Activated T-cell treated with anti-CD3 and anti-CD28 coated beads for 4 hours (primary cell): ENCODE measurements around the gene TRAPPC8.
"Not testable (repeated sequence)": the region's sequence is repeated elsewhere in the genome, so short reads cannot be mapped to it uniquely, and the experiment has no call there.

Experiments used
- DNase-seq: peaks from one replicate; pipeline ENCODE4 v3.0.0-alpha.2; 2020

Gene TRAPPC8

DNA sequence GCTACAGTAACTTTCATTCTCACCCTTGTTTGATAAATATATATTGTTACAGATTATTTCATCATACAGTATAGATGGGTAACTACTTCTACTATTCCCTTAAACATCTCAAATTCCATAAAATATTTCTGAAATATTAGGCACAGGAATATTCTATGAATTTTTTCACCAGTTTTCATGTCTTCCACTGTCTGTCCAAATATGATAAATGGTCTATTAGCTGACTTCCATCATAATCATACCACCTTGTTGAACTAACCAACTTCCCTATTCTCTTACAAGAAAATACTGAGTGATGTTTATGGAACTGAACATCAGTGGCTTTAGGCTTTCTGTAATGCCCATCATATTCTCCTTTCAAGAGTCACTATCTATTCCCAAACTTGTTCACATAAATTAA is 82.4 kb downstream of the TRAPPC8 start:
- DNase-seq, result no peak

DNA sequence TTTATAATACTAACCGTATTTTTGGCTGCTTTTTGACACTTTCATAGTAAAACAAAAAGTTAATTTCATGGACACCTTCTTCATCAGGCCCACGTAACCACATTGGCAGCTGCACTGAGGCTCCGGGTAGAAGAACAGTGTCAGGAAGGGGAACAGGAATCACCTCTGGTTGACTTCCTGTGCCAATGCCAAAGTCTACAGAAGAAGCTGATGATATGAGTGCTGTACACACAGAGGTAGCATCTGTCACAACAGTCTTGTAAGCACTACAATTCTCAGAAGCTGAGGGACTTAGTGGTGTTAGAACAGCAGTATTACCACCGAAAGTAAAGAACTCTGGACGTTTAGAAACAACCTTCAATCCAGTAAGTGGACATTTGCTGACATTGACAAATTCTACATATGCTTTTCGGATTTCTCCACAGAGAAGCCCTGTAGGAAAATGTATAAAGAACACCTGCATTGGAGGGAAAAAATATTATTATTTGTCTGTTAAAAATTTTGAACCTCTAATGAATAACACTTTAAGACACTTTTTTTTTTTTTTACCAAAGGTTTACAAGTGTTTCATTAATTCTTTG is 85.3 kb downstream of the TRAPPC8 start:
- no peak for DNase-seq

DNA sequence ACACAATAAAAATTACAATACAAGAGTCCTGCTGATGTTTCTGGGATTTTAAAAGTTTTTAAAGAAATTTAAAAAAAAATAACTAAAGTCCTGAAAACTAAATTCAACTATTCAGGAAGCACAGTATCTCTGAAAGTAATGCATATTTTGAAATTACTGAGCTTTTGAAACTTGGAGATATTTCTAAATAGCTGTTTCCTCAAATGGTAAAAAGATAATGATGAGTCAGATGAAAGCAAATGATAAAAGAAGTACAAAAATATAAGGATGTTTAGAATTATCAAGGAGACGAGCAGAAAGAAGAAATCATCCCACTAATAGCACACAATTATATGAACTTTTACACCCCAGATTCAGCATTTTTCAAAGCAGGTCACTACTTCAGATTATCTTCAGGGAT is 92.1 kb downstream of the TRAPPC8 start:
- DNase-seq, result no peak

DNA sequence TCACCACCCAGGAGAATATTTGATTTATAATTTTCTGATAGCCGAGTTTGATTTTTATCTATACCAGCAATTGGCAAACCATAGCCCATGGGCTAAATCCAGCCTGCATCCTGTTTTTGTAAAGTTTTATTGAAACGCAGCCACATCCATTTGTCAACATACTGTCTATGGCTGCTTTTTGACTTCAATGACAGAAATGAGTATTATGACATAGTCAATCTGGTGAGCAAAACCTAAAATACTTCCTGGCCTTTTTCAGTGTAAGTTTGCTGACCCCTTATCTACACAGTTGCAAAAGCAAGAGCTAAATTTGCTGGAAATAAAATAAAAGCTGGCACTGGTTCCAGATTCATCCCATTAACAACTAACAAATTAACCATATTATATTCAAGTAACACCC is 102.4 kb downstream of the TRAPPC8 start:
- no peak for DNase-seq

DNA sequence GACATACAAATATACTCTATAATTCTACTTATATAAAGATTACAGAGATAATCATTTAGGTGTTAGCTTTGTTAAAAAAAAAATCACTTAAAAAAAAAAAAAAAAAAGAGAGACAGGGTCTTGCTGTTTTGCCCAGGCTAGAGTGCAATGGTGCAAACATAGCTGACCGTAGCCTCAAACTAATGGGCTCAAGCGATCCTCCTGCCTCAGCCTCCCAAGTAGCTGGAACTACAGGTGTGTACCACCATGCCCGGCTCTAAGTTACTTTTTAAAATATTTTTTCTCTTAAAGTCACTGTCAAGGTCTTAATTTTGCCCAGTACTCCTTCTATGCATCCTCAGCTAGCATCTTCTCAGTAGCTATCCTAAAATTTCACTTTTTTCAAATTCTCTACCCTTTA is 105.0 kb downstream of the TRAPPC8 start:
- no peak for DNase-seq

DNA sequence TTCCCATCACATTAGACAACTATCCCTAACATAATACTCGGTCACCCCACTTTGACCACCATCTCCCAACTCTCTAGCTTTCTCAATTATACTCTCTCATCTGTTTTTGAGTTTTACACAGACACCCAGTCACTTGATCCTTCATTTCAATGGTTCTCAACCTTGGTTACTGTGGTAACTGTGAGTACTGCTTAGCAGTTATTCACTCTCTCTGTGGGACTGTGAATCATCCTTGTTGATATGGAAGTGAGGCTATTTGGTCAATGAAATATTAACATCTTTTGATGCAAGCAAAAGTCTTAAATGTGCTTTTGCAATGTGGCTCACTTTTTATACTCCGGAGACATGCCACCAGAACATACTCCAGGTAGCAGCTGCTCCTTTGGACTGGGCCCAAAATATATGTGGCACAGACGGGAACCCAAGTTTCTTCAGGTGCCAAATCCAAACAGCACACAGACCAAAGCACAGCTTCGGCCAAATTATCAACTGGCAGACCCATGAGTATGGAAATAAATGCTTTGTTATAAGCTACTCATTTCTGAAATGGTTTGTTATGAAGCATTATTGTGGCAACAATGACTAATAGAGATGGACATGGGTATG is 107.3 kb downstream of the TRAPPC8 start:
- DNase-seq, result no peak

DNA sequence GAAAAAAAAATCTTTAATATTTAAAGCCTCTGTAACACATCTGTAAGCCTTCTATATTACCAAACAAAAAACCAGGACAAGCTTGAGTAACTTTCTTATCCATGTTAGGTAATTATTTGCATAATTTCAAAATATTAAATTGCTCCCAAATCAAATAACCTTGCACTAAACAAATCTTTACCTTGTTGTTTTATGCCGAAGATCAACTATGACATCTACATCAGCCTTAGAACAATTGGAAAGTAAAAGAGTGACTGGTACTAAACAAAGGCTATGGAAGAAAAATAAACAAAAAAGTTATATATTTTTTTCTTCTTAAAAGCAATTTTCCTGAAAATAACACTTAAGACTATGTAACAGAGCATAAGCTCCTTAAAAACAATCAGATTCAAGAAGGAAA is 111.0 kb downstream of the TRAPPC8 start:
- DNase-seq, result no peak

DNA sequence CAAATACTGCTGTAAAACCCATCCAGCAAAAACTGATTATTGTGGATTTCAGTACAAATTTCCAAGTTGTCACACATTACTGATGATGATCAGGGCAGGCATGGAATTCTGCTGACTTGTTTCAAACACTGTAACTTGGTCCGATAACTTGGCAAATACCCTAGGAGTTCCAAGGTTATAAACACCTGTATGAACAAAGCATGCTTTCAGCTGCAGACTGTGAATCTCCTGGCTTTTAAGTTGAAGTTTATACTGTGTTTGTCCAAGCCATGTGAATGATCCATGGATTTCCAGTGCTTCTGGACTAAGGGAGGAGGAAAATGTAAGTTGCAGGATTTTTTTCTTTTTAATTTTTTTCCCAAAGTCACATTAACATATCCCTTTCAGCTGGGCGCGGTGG is 112.2 kb downstream of the TRAPPC8 start:
- no peak for DNase-seq

DNA sequence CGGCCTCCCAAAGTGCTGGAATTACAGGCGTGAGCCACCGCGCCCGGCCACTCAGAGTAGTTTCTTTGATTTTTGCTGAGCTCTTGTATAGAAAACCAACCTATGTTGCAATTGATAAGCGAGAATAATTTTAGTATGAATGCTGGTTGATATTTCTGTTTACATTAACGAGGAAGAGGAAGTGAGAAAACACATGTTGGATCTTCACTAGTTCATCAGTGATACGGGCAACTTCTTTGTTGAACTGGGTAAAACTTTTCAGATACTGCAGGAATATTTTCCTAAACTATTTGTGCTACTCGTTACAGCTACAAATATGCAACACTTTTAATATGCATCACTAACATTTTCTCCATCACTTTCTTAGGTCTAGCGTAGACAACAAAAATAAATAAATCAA is 114.3 kb downstream of the TRAPPC8 start:
- no peak for DNase-seq

DNA sequence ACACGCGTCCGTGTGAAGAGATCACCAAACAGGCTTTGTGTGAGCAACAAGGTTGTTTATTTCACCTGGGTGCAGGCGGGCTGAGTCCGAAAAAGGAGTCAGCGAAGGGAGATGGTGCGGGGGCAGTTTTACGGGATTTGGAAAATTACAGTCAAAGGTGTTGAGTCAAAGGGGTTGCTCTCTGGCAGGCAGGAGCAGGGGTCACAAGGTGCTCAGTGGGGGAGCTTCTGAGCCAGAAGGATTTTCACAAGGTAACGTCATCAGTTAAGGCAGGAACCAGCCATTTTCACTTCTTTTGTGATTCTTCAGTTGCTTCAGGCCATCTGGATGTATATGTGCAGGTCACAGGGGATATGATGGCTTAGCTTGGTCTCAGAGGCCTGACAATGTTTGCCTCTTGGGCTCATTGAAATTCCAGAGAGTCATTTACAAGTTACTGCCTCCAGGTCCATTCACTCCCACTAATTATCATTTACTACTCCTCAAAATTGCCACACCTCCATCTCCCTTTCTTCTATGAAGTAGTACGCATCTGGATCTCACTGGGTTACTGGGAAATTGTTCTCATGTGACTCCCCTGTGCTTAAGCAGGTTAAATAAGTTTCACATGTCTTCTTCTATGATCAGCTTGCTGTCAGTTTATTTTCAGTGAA is 116.1 kb downstream of the TRAPPC8 start:
- DNase-seq, result not testable (repeated sequence)

DNA sequence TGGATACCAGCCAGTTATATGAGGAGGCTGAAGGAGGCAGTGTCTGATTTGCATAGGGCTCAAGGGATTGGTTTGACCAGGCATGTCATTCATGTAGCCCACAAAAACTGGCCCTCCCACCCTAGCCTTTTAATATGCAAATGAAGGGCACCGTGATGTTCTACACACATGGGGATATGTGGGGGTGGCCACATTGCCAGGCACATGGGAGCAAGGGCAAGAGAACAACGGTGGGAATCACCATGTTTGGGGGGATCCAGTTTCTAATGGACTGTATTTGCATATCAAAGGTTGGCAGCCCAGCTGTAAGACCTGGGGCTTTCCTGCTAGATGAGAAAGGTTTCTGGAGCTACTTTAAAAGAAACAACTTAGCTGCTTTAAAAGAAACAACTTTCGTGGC is 117.2 kb downstream of the TRAPPC8 start:
- DNase-seq, result no peak

DNA sequence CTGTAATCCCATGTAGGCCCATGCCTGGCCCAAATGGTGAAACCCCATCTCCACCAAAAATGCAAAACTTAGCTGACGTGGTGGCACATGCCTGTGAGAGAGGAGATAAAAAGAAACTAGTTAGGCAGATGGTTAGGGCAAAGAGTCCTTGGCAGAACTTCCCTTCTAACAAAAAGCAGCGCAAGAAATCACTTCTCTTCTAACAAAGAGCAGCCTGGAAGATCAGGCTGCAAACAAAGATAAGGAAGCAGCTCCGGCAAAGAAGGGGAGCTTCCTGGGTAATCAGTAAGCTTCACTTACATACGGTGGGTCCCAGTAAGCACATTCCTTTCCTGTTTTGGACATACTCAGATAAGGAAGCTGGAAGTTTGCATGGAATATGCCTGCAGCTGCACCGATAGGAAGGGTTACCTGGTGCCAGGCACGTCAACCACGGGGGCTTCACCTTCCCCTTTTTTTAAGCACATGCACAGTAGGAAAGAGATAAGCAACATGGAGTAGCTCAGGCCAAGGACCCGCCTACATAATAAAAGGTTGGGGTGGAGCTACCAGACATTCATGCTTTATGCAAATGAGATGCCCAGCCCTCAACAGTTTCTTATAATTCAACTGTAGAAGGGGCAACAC is 121.3 kb downstream of the TRAPPC8 start:
- DNase-seq, result no peak

DNA sequence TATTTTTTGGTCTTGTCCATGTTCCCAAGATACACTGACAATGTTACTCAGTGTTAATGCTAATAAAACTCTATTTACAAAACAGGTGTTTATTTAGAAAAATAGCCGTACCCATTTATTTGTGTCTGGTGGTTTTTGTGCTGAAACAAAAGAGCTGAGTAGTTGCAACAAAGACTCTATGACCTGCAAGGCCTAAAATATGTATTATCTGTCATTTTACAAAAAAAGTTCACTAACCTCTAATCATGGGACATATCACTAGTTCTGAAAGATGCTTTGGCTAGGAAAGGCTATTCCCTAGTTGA is 123.1 kb downstream of the TRAPPC8 start:
- DNase-seq, result no peak

DNA sequence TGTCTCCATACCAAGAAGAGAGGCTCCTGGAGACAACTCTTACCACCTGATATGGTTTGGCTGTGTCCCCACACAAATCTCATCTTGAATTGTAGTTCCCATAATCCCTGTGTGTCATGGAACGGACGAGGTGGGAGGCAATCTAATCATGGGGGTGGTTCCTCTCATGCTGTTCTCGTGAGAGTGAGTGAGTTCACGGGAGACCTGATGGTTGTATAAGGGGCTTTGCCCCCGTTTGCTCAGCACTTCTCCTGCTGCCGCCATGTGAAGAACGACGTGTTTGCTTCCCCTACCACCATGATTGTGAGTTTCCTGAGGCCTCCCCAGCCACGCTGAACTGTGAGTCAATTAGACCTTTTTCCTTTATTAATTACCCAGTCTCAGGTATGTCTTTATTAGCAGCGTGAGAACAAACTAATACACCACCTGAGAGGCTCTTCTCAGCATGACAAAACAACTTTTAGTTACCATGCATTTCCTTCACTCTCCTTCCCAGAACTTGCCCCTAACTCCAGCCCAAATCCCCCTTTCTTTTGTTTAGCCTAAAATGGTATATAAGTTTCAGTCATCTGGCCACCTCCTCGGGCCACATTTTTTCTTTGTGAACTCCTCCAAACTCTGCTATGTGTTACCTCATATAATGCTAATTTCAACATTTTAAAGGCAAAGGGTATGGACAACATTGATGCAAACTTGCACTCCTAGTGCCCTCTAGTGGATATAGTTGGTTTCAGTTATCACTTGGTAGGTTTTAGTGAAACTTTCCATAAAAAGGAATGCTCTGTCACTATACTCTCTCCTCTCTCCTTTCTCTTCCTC is 123.6 kb downstream of the TRAPPC8 start:
- no peak for DNase-seq

DNA sequence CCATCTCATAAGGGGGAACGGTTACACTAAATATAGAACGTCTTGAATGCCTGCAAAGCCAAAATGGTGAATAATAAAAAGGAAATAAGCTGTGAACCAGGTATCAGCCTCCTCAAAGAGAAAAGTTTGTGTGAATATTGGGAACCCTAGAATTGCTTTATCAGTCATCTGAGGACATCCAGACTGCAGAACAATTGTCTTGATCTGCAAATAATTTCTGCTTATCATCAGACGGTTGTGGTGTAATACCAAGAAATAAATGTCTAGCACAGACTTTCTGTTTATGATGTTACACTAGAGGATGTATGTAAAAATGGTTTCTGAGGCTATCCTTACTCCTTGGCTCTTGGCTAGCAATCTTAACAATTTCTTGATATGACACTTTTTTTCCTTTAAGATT is 128.8 kb downstream of the TRAPPC8 start:
- DNase-seq, result no peak

DNA sequence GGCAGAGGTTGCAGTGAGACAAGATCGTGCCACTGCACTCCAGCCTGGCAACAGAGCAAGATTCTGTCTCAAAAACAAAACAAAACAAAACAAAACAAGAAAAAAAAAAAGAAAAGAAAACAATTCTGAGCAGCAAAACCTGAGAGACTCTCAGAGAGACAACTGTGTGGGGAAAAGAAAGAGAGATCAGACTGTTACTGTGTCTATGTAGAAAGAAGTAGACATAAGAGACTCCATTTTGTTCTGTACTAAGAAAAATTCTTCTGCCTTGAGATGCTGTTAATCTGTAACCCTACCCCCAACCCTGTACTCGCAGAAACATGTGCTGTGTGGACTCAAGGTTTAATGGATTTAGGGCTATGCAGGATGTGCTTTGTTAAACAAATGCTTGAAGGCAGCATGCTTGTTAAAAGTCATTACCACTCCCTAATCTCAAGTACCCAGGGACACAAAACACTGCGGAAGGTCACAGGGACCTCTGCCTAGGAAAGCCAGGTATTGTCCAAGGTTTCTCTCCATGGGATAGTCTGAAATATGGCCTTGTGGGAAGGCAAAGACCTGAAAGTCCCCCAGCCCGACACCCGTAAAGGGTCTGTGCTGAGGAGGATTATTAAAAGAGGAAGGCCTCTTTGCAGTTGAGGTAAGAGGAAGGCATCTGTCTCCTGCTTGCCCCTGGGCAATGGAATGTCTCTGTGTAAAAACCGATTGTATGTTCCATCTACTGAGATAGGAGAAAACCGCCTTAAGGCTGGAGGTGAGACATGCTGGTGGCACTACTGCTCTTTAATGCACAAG is 132.4 kb downstream of the TRAPPC8 start:
- not testable (repeated sequence) for DNase-seq

DNA sequence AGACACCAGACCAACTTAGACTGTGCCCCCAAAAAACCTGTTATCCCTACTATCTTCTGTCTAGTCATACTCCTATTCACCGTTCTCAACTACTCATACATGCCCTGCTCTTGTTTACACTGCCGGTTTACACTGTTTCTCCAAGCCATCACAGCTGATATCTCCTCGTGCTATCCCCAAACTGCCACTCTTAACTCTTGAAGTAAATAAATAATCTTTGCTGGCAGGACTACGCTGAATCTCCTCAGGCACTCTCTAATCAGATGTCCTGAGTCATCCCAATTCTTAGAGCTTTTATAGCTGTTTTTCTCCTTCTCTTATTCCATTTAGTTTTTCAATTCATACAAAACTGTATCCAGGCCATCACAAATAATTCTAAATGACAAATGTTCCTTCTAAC is 133.9 kb downstream of the TRAPPC8 start:
- not testable (repeated sequence) for DNase-seq

DNA sequence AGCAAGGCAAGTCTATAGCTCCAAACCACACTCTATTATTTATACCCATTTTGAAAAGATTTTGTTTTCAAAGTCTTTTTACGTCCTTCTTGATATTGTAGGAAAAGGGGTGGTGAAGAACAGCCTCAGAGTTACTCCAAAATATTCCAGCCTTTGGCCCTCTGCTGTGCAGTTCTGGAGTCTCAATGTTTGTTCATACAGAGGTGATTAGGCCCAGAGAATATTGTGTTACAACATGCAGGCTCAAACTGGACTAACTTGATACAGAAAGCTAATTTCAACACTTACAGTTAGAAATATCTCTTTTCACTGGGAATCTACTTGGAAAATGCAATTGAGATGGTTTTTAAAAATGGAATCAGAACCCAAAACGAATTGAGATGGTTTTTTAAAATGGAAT is 141.8 kb downstream of the TRAPPC8 start:
- no peak for DNase-seq

DNA sequence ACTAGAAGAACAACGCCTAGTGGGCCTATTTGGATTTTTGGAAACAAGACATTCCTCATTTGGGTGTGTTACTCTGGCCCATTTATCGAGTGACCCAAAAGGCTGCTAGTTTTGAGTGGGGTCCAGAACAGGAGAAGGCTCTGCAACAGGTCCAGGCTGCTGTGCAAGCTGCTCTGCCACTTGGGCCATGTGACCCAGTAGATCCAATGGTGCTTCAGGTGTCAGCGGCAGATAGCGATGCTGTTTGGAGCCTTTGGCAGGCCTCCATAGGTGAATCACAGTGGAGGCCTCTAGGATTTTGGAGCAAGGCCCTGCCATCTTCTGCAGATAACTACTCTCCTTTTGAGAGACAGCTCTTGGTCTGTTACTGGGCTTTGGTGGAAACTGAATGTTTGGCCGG is 143.7 kb downstream of the TRAPPC8 start:
- not testable (repeated sequence) for DNase-seq

DNA sequence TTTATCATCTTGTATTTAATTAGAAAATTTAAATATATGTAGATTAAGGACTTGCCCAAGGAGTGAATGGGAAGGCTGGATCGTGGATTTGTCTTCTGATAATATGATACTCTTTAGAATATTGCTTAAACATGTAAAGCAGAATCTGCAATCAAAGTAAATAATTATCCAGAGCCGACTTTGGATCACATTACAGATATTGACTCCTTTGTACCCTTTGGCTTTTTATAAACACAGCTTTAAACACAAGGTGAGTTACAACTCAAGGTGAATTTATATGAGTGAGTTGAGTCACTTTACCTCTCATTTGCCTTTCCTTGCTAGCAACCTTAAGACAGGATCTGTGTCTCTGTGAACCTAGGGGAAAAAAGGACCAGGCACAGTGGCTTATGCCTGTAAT is 144.5 kb downstream of the TRAPPC8 start:
- DNase-seq, result no peak

DNA sequence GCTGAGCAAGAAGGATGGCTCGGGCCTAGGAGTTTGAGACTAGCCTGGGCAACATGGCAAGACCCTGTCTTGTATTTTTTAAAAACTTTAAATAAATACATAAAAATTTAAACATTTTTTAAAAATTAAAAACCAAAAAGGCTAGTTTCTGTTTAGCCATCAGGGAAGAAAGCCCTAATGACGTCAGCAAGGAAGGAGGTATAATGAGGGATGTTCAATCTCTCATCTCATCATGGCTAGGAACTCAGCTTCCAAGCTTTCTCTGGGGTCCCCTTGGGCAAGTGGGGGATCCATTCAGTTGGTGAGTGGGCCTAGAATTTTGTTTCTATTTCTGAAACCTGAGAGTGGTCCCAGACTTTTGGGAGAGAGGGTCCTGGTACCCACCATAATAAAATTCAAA is 147.2 kb downstream of the TRAPPC8 start:
- DNase-seq, result no peak

DNA sequence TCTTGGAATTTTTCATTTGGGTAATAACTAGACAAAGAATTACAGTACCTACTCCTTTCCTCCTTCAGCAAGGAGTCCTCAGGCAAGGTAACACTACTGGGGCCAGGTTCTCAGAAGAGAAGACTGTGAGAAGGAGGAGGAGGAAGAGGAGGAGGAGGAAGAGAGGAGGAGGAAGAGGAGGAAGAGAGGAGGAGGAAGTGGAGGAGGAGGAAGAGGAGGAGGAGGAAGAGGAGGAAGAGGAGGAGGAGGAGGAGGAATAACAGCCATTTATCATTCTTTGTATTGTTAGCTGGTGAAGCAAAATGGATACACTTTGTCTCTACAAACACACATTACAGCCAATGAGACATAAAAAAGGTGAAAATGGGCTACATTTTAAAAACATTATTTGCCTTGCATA is 149.4 kb downstream of the TRAPPC8 start:
- DNase-seq, result no peak

DNA sequence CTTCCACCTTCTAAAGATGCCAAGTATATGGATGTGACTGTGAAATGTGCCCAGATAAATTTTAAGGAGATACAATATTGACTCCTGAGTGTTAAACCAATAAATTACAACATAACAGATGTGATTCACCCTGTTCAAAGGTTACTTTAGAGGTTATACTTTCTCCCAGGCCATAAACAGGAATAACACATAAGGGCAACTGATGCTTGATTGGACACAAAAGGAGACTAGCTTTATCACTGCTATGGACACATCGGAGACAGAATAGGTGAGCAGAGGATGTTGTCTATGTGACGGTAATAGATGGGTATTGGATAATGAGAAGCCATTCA is 150.4 kb downstream of the TRAPPC8 start:
- DNase-seq, result no peak
